SK-N-SH (cell line): ENCODE measurements around the gene GNAI3. TPM values are rescaled to one million over a fixed set of nuclear protein-coding genes. Genes with fewer than 3 reads are reported as not detected.

Experiments
- CTCF ChIA-PET: fragments of 300-600, 350-600 bp; formaldehyde crosslinking; extraction: SDS; loops from one replicate; lab custom pipeline; 2021; lab: Yijun Ruan, JAX
- POLR2A ChIA-PET: fragments of 350-600 bp; sonication (Branson Sonifier 250); formaldehyde crosslinking; extraction: SDS; loops from one replicate; lab custom pipeline; 2020; ENCODE audit warnings: antibody characterized with exemption, inconsistent platforms; lab: Yijun Ruan, JAX
- DNase-seq: peaks from one replicate; pipeline ENCODE4 v3.0.0; 2012
- H2AFZ ChIP-seq: fragments of 200-600 bp; sonication (generic); 2 replicates; pipeline ENCODE4 v1.8.1; 2016; ENCODE audit warnings: antibody characterized with exemption, mild to moderate bottlenecking, low read depth
- H3F3A ChIP-seq: fragments of 200-600 bp; sonication (generic); replicated peaks from 2 replicates; pipeline ENCODE3; 2016; ENCODE audit warnings: antibody characterized with exemption, mild to moderate bottlenecking; ENCODE audit not compliant: insufficient read depth
- H3K27ac ChIP-seq, 2 experiments: fragments of 200-500 bp in 1 of 2; fragments of 200-600 bp in 1 of 2; sonication (Bioruptor generic) in 1 of 2; sonication (generic), shearing (Covaris generic) in 1 of 2; 2 replicates each; pipeline versions ENCODE4 v1.5.1 to v1.6.1; 2014 to 2016; ENCODE audit warnings: low read depth in 2 of 2, inconsistent platforms in 1 of 2, low read length in 1 of 2, mild to moderate bottlenecking in 1 of 2, mixed read lengths in 1 of 2
- H3K27me3 ChIP-seq: fragments of 200-600 bp; sonication (generic), shearing (Covaris generic); 2 replicates; pipeline ENCODE4 v1.6.1; 2016; ENCODE audit warnings: mixed run types; ENCODE audit not compliant: insufficient read depth
- H3K36me3 ChIP-seq, 2 experiments: fragments of 200-500 bp in 1 of 2; fragments of 200-600 bp in 1 of 2; sonication (Bioruptor generic) in 1 of 2; sonication (generic) in 1 of 2; replicated peaks in 1 of 2; 2 replicates each; pipeline versions ENCODE3 to v1.5.1; 2014 to 2016; ENCODE audit warnings: low read length in 1 of 2, mild to moderate bottlenecking in 1 of 2; ENCODE audit not compliant: insufficient read depth in 2 of 2, control insufficient read depth in 1 of 2
- H3K4me1 ChIP-seq, 2 experiments: fragments of 200-500 bp in 1 of 2; fragments of 200-600 bp in 1 of 2; sonication (Bioruptor generic) in 1 of 2; sonication (generic), shearing (Covaris generic) in 1 of 2; 2 replicates each; pipeline versions ENCODE4 v1.5.1 to v1.6.1; 2014 to 2016; ENCODE audit warnings: low read depth in 1 of 2, low read length in 1 of 2, mixed run types in 1 of 2; ENCODE audit not compliant: insufficient read depth in 2 of 2, control insufficient read depth in 1 of 2
- H3K4me2 ChIP-seq: fragments of 200-600 bp; sonication (generic), shearing (Covaris generic); 2 replicates; pipeline ENCODE4 v1.6.1; 2017; ENCODE audit warnings: mixed run types
- H3K4me3 ChIP-seq, 2 experiments: fragments of 200-500 bp in 1 of 2; fragments of 200-600 bp in 1 of 2; sonication (Bioruptor generic) in 1 of 2; sonication (generic), shearing (Covaris generic) in 1 of 2; 2 replicates each; pipeline versions ENCODE4 v1.5.1 to v1.8.1; 2014 to 2016; ENCODE audit warnings: low read depth in 2 of 2, inconsistent platforms in 1 of 2, low read length in 1 of 2, mild to moderate bottlenecking in 1 of 2, mixed read lengths in 1 of 2, moderate library complexity in 1 of 2
- H3K79me2 ChIP-seq: fragments of 200-600 bp; sonication (generic); 2 replicates; pipeline ENCODE4 v1.8.1; 2017; ENCODE audit warnings: mild to moderate bottlenecking; ENCODE audit not compliant: insufficient read depth
- H3K9ac ChIP-seq: fragments of 200-600 bp; sonication (generic); 2 replicates; pipeline ENCODE4 v1.6.1; 2017; ENCODE audit warnings: mixed run types
- H3K9me2 ChIP-seq: fragments of 200-600 bp; sonication (generic); 2 replicates; pipeline ENCODE4 v1.6.1; 2017; ENCODE audit warnings: mixed run types
- H3K9me3 ChIP-seq: fragments of 200-600 bp; sonication (generic); 2 replicates; pipeline ENCODE4 v1.6.1; 2017; ENCODE audit warnings: mixed run types, mild to moderate bottlenecking, moderate library complexity
- H4K20me1 ChIP-seq: fragments of 200-600 bp; sonication (generic); 2 replicates; pipeline ENCODE4 v1.6.1; 2017; ENCODE audit warnings: mild to moderate bottlenecking, mixed run types; ENCODE audit not compliant: insufficient read depth
- CHD2 ChIP-seq: fragments of 150-350 bp; IDR thresholded peaks from 2 replicates; pipeline ENCODE4 v1.6.1; 2018; ENCODE audit warnings: low read length; ENCODE audit not compliant: partially characterized antibody
- ELF1 ChIP-seq: IDR thresholded peaks from 2 replicates; pipeline ENCODE4 v1.4.0; 2012
- EP300 ChIP-seq, 2 experiments: IDR thresholded peaks; 2 replicates each; pipeline versions ENCODE4 v1.4.0 to v1.6.1; 2012; ENCODE audit warnings: borderline replicate concordance in 1 of 2, low read depth in 1 of 2, low read length in 1 of 2
- EZH2phosphoT487 ChIP-seq: fragments of 200-600 bp; sonication (generic); IDR thresholded peaks from 2 replicates; pipeline ENCODE4 v1.6.1; 2017; ENCODE audit warnings: low read depth, mixed run types, mild to moderate bottlenecking, antibody characterized with exemption, moderate library complexity, borderline replicate concordance
- FOSL2 ChIP-seq: IDR thresholded peaks from 2 replicates; pipeline ENCODE4 v1.4.0; 2012; ENCODE audit warnings: low read depth, mild to moderate bottlenecking, moderate library complexity, borderline replicate concordance
- JUND ChIP-seq: IDR thresholded peaks from 2 replicates; pipeline ENCODE4 v1.4.0; 2012
- MXI1 ChIP-seq: IDR thresholded peaks from 2 replicates; pipeline ENCODE4 v1.6.1; 2012; ENCODE audit warnings: mild to moderate bottlenecking, low read depth, low read length, improper control_type of control experiment
- RAD21 ChIP-seq: IDR thresholded peaks from 2 replicates; pipeline ENCODE4 v1.6.1; 2012; ENCODE audit warnings: mild to moderate bottlenecking, low read length
- RXRA ChIP-seq: IDR thresholded peaks from 2 replicates; pipeline ENCODE4 v1.4.0; 2012; ENCODE audit warnings: low read depth, mild to moderate bottlenecking, borderline replicate concordance
- SIN3A ChIP-seq: IDR thresholded peaks from 2 replicates; pipeline ENCODE4 v1.6.1; 2012; ENCODE audit warnings: low read depth, mild to moderate bottlenecking, low read length, moderate library complexity, borderline replicate concordance
- SMC3 ChIP-seq: IDR thresholded peaks from 2 replicates; pipeline ENCODE4 v1.6.1; 2012; ENCODE audit warnings: low read depth, low read length, improper control_type of control experiment
- TAF1 ChIP-seq: IDR thresholded peaks from 2 replicates; pipeline ENCODE4 v1.6.1; 2012; ENCODE audit warnings: low read depth, mild to moderate bottlenecking, low read length, moderate library complexity, borderline replicate concordance
- TCF12 ChIP-seq: IDR thresholded peaks from 2 replicates; pipeline ENCODE4 v1.4.0; 2012
- TEAD4 ChIP-seq: IDR thresholded peaks from 2 replicates; pipeline ENCODE4 v1.4.0; 2012; ENCODE audit warnings: mild to moderate bottlenecking, borderline replicate concordance; ENCODE audit not compliant: insufficient read depth
- YY1 ChIP-seq: IDR thresholded peaks from 2 replicates; pipeline ENCODE4 v1.4.0; 2012; ENCODE audit warnings: low read depth, mild to moderate bottlenecking
- ZBTB33 ChIP-seq: IDR thresholded peaks from 2 replicates; pipeline ENCODE4 v1.4.0; 2012; ENCODE audit warnings: low read depth, borderline replicate concordance
- WGBS: methylation state at CpG from one replicate; pipeline ENCODE4 v1.1.6; 2017; ENCODE audit warnings: low lambda C conversion rate; 5-methylcytosine and 5-hydroxymethylcytosine counted together
- polyA plus RNA-seq, 3 experiments: library from polyadenylated mRNA; depleted of rRNA; stranded (reverse); fragments of >200 nt; gene quantifications; 2 replicates each; pipeline ENCODE4 v1.2.3, GENCODE V29; 2012

GNAI3 gene
- polyA plus RNA-seq, 1 of the 3 experiments (the other 2 are of a cell fraction), result 4.0 TPM

GRCh38 chr1:109617291-109617801, 68.9 kb downstream of the GNAI3 start:
- no peaks in the 10 kb centered on the region for H3K27me3 ChIP-seq
- H3K9me3 ChIP-seq, result no peaks in the 10 kb centered on the region
- H2AFZ ChIP-seq, result peak overlapping the region; percentile 43; the same call in 1 of the 2 replicates
- peak overlapping the region; percentile 22 to 98 for H3K27ac ChIP-seq
- H3K4me3 ChIP-seq, result no peak overlapping the region
- H3K79me2 ChIP-seq, result peaks cover 29% of the 10 kb centered on the region
- peaks cover 28 to 33% of the 10 kb centered on the region in 2 experiments; a peak in 3 of 4 replicates for H3K4me1 ChIP-seq
- 0 out of 2 replicates have a peak overlapping the region, but pooled peaks have one; percentile 14 for H3K4me2 ChIP-seq
- H3K36me3 ChIP-seq, result no peaks in the 10 kb centered on the region
- 41% methylated on average over 3 of the region's 3 CpGs for WGBS
- no peaks in the 10 kb centered on the region for H3K9me2 ChIP-seq
- CTCF ChIA-PET, result interaction anchor here (1.1 to 2.0 kb wide), 4 partner anchors 23 to 85 kb away, joined by 3 to 12 read pairs (median 4); no protein-coding TSS in a partner anchor
- H3K9ac ChIP-seq, result peak overlapping the region; percentile 41
- H4K20me1 ChIP-seq, result peaks cover 13% of the 10 kb centered on the region
- TF ChIP-seq EZH2phosphoT487, result no peak
- 0 out of 2 replicates have a peak, but pooled peaks have one; percentile 10 for TF ChIP-seq TCF12
- no peak for TF ChIP-seq YY1
- peak; percentile 72 for TF ChIP-seq FOSL2
- TF ChIP-seq RAD21, result no peak
- TF ChIP-seq ELF1, result no peak
- TF ChIP-seq JUND, result peak; percentile 61; the same call in 1 of the 2 replicates
- DNase-seq, result peak; percentile 6
- POLR2A ChIA-PET, result no interaction called here
- H3F3A ChIP-seq, result peaks cover 14% of the 10 kb centered on the region

- no peaks in the 10 kb centered on the region for H3K9me3 ChIP-seq
- H3K36me3 ChIP-seq, result no peaks in the 10 kb centered on the region
- H3K4me3 ChIP-seq, result peak overlapping the region; percentile 85 to 98
- no peak for TF ChIP-seq RXRA
- TF ChIP-seq CHD2, result no peak
- no peak for TF ChIP-seq EP300 (IDR thresholded peaks at IDR 0.05; ENCODE audit: borderline replicate concordance in 1 of 2, low read depth in 1 of 2, low read length in 1 of 2)
- no peak for TF ChIP-seq TEAD4
- TF ChIP-seq ZBTB33, result no peak
- no peak for TF ChIP-seq JUND
- no peak for TF ChIP-seq YY1
- TF ChIP-seq SMC3, result no peak
- TF ChIP-seq MXI1, result no peak
- TF ChIP-seq SIN3A, result no peak
- no peak for TF ChIP-seq TAF1
- H3K27me3 ChIP-seq, result no peaks in the 10 kb centered on the region
- peaks cover 29% of the 10 kb centered on the region for H4K20me1 ChIP-seq
- peak overlapping the region; percentile 97 to 98 for H3K27ac ChIP-seq
- peaks cover 28 to 49% of the 10 kb centered on the region in 2 experiments; a peak in 3 of 4 replicates for H3K4me1 ChIP-seq
- 45% methylated on average over 9 of the region's 9 CpGs for WGBS
- H3K9ac ChIP-seq, result peak overlapping the region; percentile 99
- peak overlapping the region; percentile 97 for H3K4me2 ChIP-seq
- POLR2A ChIA-PET, result interaction anchor here (2.3 kb wide), 1 partner anchor 70 kb away, joined by 22 read pairs; the partner anchor contains the start of gene GNAI3
- peaks cover 14% of the 10 kb centered on the region for H3F3A ChIP-seq
- peak overlapping the region; percentile 71 for H2AFZ ChIP-seq
- H3K79me2 ChIP-seq, result peaks cover 44% of the 10 kb centered on the region
- CTCF ChIA-PET, result interaction anchor here (1.1 to 2.8 kb wide), 8 partner anchors 12 to 87 kb away, joined by 3 to 23 read pairs (median 7); no protein-coding TSS in a partner anchor
- no peak for DNase-seq
- no peaks in the 10 kb centered on the region for H3K9me2 ChIP-seq
Observed at GRCh38 chr1:109618661-109619575, 70.5 kb downstream of the GNAI3 start.
